HCT116 (cell line): ENCODE data around the gene TNIK. TPM values are rescaled to one million over a fixed set of nuclear protein-coding genes. Genes with fewer than 3 reads are reported as not detected.

Experiments used
- ATAC-seq: fragments of 200-7000 bp; cut with Tn5 transposase; 2 replicates; pipeline ENCODE4 v1.9.1; 2020; ENCODE audit warnings: mild to moderate bottlenecking, moderate library complexity
- BruUV-seq: library from RNA; stranded (reverse); fragments of 400-500 nt; replicated peaks from 2 replicates; lab custom pipeline; 2021; lab: Mats Ljungman, UMichigan
- CTCF ChIA-PET: fragments of 300-600 bp; sonication (Branson Sonifier 250); formaldehyde crosslinking; loops from one replicate; lab custom pipeline; 2021; ENCODE audit warnings: antibody characterized with exemption; lab: Charles Lee
- POLR2A ChIA-PET: fragments of 300-600, 350-600 bp; sonication (Branson Sonifier 250); formaldehyde crosslinking; loops from one replicate; lab custom pipeline; 2021; ENCODE audit warnings: antibody characterized with exemption; lab: Charles Lee
- RAD21 ChIA-PET, 2 experiments: fragments of 300-600 bp; sonication (Branson Sonifier 250); formaldehyde crosslinking; loops; one replicate each; lab custom pipeline; 2023; ENCODE audit warnings: low total read pairs in 2 of 2; ENCODE audit not compliant: uncharacterized antibody in 2 of 2, unreplicated experiment in 2 of 2, low non-redundant PET in 1 of 2; lab: Charles Lee
- DNase-seq: peaks from one replicate; pipeline ENCODE4 v3.0.0-alpha.2; 2010; ENCODE audit warnings: low read depth, low spot score
- H2AFZ ChIP-seq: fragments of 200-600 bp; shearing (Covaris generic), sonication (generic); 2 replicates; pipeline ENCODE4 v1.6.1; 2017; ENCODE audit warnings: low read depth, mixed run types, mixed read lengths, antibody characterized with exemption, low read length; ENCODE audit not compliant: poor library complexity, severe bottlenecking
- H3K27ac ChIP-seq: 2 replicates; pipeline ENCODE4 v1.5.1; 2012; ENCODE audit warnings: low read depth, low read length
- H3K27me3 ChIP-seq: fragments of 200-600 bp; sonication (generic); 2 replicates; pipeline ENCODE4 v1.6.1; 2016; ENCODE audit warnings: mixed run types, low read length, mixed read lengths; ENCODE audit not compliant: insufficient read depth
- H3K36me3 ChIP-seq, 2 experiments: fragments of 200-500 bp in 1 of 2; fragments of 200-600 bp in 1 of 2; sonication (Bioruptor generic) in 1 of 2; sonication (generic) in 1 of 2; 2 replicates each; pipeline versions ENCODE4 v1.5.1 to v1.6.1; 2014 to 2016; ENCODE audit warnings: low read length in 2 of 2, inconsistent platforms in 1 of 2, mixed read lengths in 1 of 2, mixed run types in 1 of 2; ENCODE audit not compliant: insufficient read depth in 2 of 2, control insufficient read depth in 1 of 2
- H3K4me1 ChIP-seq, 2 experiments: fragments of 200-600 bp in 1 of 2; sonication (generic) in 1 of 2; 2 replicates each; pipeline versions ENCODE4 v1.5.1 to v1.6.1; 2012 to 2017; ENCODE audit warnings: low read length in 2 of 2, inconsistent platforms in 1 of 2, mild to moderate bottlenecking in 1 of 2, mixed read lengths in 1 of 2, mixed run types in 1 of 2, moderate library complexity in 1 of 2; ENCODE audit not compliant: insufficient read depth in 2 of 2, control insufficient read depth in 1 of 2
- H3K4me2 ChIP-seq: fragments of 200-600 bp; sonication (generic); 2 replicates; pipeline ENCODE4 v1.6.1; 2017; ENCODE audit warnings: mixed run types, low read length, mixed read lengths
- H3K4me3 ChIP-seq, 2 experiments: fragments of 200-600 bp in 1 of 2; sonication (generic) in 1 of 2; replicated peaks in 1 of 2; 2 replicates each; pipeline ENCODE4 v1.5.1; 2011 to 2016; ENCODE audit warnings: low read length in 2 of 2, control low read depth in 1 of 2, low read depth in 1 of 2, mild to moderate bottlenecking in 1 of 2, mixed read lengths in 1 of 2, mixed run types in 1 of 2
- H3K79me2 ChIP-seq: fragments of 200-600 bp; sonication (generic); 2 replicates; pipeline ENCODE4 v1.6.1; 2017; ENCODE audit warnings: mild to moderate bottlenecking, mixed run types, low read length, moderate library complexity, mixed read lengths; ENCODE audit not compliant: insufficient read depth
- H3K9ac ChIP-seq: fragments of 200-600 bp; sonication (generic); 2 replicates; pipeline ENCODE4 v1.6.1; 2016; ENCODE audit warnings: low read length, mixed read lengths
- H3K9me2 ChIP-seq: fragments of 200-600 bp; sonication (generic), shearing (Covaris generic); 2 replicates; pipeline ENCODE4 v1.6.1; 2017; ENCODE audit warnings: mixed run types, mild to moderate bottlenecking, moderate library complexity; ENCODE audit not compliant: insufficient read depth
- H3K9me3 ChIP-seq, 2 experiments: fragments of 200-500 bp in 1 of 2; fragments of 200-600 bp in 1 of 2; sonication (Bioruptor generic) in 1 of 2; sonication (generic) in 1 of 2; 2 replicates each; pipeline ENCODE4 v1.6.1; 2014 to 2017; ENCODE audit warnings: low read length in 2 of 2, mixed read lengths in 2 of 2, inconsistent platforms in 1 of 2, low read depth in 1 of 2, mild to moderate bottlenecking in 1 of 2, mixed run types in 1 of 2, moderate library complexity in 1 of 2; ENCODE audit not compliant: control insufficient read depth in 1 of 2, insufficient read depth in 1 of 2
- H4K20me1 ChIP-seq: fragments of 200-600 bp; sonication (generic), shearing (Covaris generic); 2 replicates; pipeline ENCODE4 v1.6.1; 2017; ENCODE audit warnings: mixed run types, mild to moderate bottlenecking, moderate library complexity; ENCODE audit not compliant: insufficient read depth
- CBX3 ChIP-seq: IDR thresholded peaks from 2 replicates; pipeline ENCODE4 v1.6.1; 2012; ENCODE audit warnings: low read depth
- CEBPB ChIP-seq: IDR thresholded peaks from 2 replicates; pipeline ENCODE4 v1.6.1; 2012; ENCODE audit warnings: low read depth
- EGR1 ChIP-seq: IDR thresholded peaks from 2 replicates; pipeline ENCODE4 v1.6.1; 2012; ENCODE audit warnings: low read depth
- ELF1 ChIP-seq: IDR thresholded peaks from 2 replicates; pipeline ENCODE4 v1.6.1; 2012; ENCODE audit warnings: low read depth, borderline replicate concordance
- EZH2 ChIP-seq: fragments of 200-600 bp; sonication (generic); IDR thresholded peaks from 2 replicates; pipeline ENCODE4 v1.6.1; 2017; ENCODE audit warnings: antibody characterized with exemption, mixed run types
- FOSL1 ChIP-seq: IDR thresholded peaks from 2 replicates; pipeline ENCODE4 v1.6.1; 2012; ENCODE audit warnings: low read depth
- JUND ChIP-seq: IDR thresholded peaks from 2 replicates; pipeline ENCODE4 v1.6.1; 2012
- POLR2AphosphoS5 ChIP-seq: IDR thresholded peaks from 2 replicates; pipeline ENCODE4 v1.6.1; 2011; ENCODE audit warnings: mild to moderate bottlenecking, low read depth, low read length, moderate library complexity
- RAD21 ChIP-seq: IDR thresholded peaks from 2 replicates; pipeline ENCODE4 v1.6.1; 2012; ENCODE audit warnings: low read depth, mild to moderate bottlenecking
- SIN3A ChIP-seq: IDR thresholded peaks from 2 replicates; pipeline ENCODE4 v1.6.1; 2012; ENCODE audit warnings: low read depth
- SP1 ChIP-seq: IDR thresholded peaks from 2 replicates; pipeline ENCODE4 v1.6.1; 2012; ENCODE audit warnings: low read depth
- SRF ChIP-seq: IDR thresholded peaks from 2 replicates; pipeline ENCODE4 v1.6.1; 2012; ENCODE audit warnings: low read depth
- TCF7L2 ChIP-seq: IDR thresholded peaks from 2 replicates; pipeline ENCODE4 v1.7.0; 2011; ENCODE audit warnings: borderline replicate concordance, inconsistent platforms; ENCODE audit not compliant: insufficient read depth, insufficient read length; ENCODE audit errors: extremely low read depth
- YY1 ChIP-seq: IDR thresholded peaks from 2 replicates; pipeline ENCODE4 v1.6.1; 2011; ENCODE audit warnings: low read length, low read depth, moderate library complexity, mild to moderate bottlenecking; ENCODE audit not compliant: insufficient replicate concordance; ENCODE audit errors: extremely low read depth
- ZFX ChIP-seq: fragments of 450-650 bp; IDR thresholded peaks from 2 replicates; pipeline ENCODE4 v1.6.1; 2017
- ZNF274 ChIP-seq: fragments of 200-500 bp; sonication (Bioruptor generic); IDR thresholded peaks from 2 replicates; pipeline ENCODE4 v1.6.1; 2014; ENCODE audit warnings: mild to moderate bottlenecking, low read depth, low read length, inconsistent platforms
- intact Hi-C: fragments of 100-400 bp; cut with micrococcal nuclease; formaldehyde crosslinking; loops from 2 replicates; pipeline ENCODE4 v1.10.0; 2022
- total RNA-seq: library from RNA; stranded (reverse); gene quantifications from one replicate; pipeline ENCODE4 v1.2.1, GENCODE V29; 2021; ENCODE audit not compliant: unreplicated experiment
- TF ChIP-seq, protein P1 (sequence below): IDR thresholded peaks from 2 replicates; pipeline ENCODE4 v1.6.1; 2012
- TF ChIP-seq, protein P2 (sequence below), 3 experiments: fragments of 200-600 bp in 1 of 3; sonication (generic) in 1 of 3; IDR thresholded peaks in 2 of 3; conservative IDR thresholded peaks in 1 of 3; 2 replicates each; pipeline ENCODE4 v1.5.1; 2012 to 2017; ENCODE audit warnings: low read depth in 2 of 3, low read length in 2 of 3, antibody characterized with exemption in 1 of 3, borderline replicate concordance in 1 of 3, control low read depth in 1 of 3, mild to moderate bottlenecking in 1 of 3, mixed read lengths in 1 of 3, mixed run types in 1 of 3, moderate library complexity in 1 of 3; ENCODE audit not compliant: insufficient read depth in 1 of 3
- TF ChIP-seq, protein P3 (sequence below): IDR thresholded peaks from 2 replicates; pipeline ENCODE4 v1.6.1; 2012; ENCODE audit warnings: low read depth
- TF ChIP-seq, protein P4 (sequence below): IDR thresholded peaks from 2 replicates; pipeline ENCODE4 v1.6.1; 2011; ENCODE audit warnings: mild to moderate bottlenecking, low read length, moderate library complexity; ENCODE audit not compliant: insufficient replicate concordance; ENCODE audit errors: extremely low read depth

Gene TNIK
- total RNA-seq, 1 experiment from 2014 or later: 24.1 TPM

DNA sequence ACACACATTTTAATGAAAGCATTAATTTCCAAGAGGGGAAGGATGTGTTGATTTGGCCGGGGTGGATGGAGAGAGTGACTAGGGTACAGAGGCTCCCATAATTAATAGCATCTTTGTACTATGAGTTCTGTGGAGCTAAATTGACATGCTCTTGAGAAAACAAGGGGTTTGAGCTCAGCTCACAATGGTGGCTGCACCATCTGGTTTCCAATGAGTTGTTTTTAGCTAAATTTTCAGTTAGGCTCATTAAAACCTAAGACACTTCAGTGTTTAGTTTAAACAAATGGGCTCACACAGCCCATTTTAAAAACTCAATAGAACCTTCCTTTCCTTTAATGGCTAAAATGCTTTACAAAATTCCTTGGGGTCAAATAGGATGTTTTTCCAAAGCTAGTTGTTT, 199.7 kb downstream of the TNIK start:
- DNase-seq (no peak), ATAC-seq (no peak)
- peak overlapping the region; percentile 66; the same call in 1 of the 2 replicates for H3K4me2 ChIP-seq
- no peaks in the 10 kb centered on the region for H3K27me3 ChIP-seq
- intact Hi-C loops: no loop called here
- no peak overlapping the region for H2AFZ ChIP-seq
- H3K27ac ChIP-seq: peak overlapping the region; percentile 69; the same call in 1 of the 2 replicates
- ChIA-PET RAD21 (no interaction called here), CTCF (no interaction called here), POLR2A (interaction anchor here (0.6 to 1.8 kb wide), 2 partner anchors 10 to 11 kb away, joined by 3 to 5 read pairs; no protein-coding TSS in a partner anchor)
- no peaks in the 10 kb centered on the region for H3K9me3 ChIP-seq
- H3K4me3 ChIP-seq: no peak overlapping the region
- H3K4me1 ChIP-seq: peaks cover 79% of the 10 kb centered on the region in 2 experiments
- no peaks in the 10 kb centered on the region for H3K9me2 ChIP-seq
- H3K36me3 ChIP-seq: no peaks in the 10 kb centered on the region
- H3K79me2 ChIP-seq: no peaks in the 10 kb centered on the region
- no peaks in the 10 kb centered on the region for H4K20me1 ChIP-seq
- TF ChIP-seq, protein P1, sequence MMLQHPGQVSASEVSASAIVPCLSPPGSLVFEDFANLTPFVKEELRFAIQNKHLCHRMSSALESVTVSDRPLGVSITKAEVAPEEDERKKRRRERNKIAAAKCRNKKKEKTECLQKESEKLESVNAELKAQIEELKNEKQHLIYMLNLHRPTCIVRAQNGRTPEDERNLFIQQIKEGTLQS: no peak
- TF ChIP-seq SIN3A (no peak), POLR2AphosphoS5 (no peak), YY1 (no peak), CBX3 (no peak), RAD21 (no peak), ZNF274 (no peak), SRF (no peak), EGR1 (no peak), ELF1 (no peak), EZH2 (no peak), ZFX (no peak), CEBPB (no peak), JUND (no peak), FOSL1 (no peak), TCF7L2 (no peak), SP1 (no peak)
- TF ChIP-seq, protein P2, sequence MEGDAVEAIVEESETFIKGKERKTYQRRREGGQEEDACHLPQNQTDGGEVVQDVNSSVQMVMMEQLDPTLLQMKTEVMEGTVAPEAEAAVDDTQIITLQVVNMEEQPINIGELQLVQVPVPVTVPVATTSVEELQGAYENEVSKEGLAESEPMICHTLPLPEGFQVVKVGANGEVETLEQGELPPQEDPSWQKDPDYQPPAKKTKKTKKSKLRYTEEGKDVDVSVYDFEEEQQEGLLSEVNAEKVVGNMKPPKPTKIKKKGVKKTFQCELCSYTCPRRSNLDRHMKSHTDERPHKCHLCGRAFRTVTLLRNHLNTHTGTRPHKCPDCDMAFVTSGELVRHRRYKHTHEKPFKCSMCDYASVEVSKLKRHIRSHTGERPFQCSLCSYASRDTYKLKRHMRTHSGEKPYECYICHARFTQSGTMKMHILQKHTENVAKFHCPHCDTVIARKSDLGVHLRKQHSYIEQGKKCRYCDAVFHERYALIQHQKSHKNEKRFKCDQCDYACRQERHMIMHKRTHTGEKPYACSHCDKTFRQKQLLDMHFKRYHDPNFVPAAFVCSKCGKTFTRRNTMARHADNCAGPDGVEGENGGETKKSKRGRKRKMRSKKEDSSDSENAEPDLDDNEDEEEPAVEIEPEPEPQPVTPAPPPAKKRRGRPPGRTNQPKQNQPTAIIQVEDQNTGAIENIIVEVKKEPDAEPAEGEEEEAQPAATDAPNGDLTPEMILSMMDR (IDR thresholded peaks at IDR 0.05 in 2 of 3, conservative IDR thresholded peaks at IDR 0.05 in 1 of 3; ENCODE audit: borderline replicate concordance in 1 of 3, insufficient read depth in 1 of 3, low read depth in 2 of 3, low read length in 2 of 3): no peak
- TF ChIP-seq, protein P3, sequence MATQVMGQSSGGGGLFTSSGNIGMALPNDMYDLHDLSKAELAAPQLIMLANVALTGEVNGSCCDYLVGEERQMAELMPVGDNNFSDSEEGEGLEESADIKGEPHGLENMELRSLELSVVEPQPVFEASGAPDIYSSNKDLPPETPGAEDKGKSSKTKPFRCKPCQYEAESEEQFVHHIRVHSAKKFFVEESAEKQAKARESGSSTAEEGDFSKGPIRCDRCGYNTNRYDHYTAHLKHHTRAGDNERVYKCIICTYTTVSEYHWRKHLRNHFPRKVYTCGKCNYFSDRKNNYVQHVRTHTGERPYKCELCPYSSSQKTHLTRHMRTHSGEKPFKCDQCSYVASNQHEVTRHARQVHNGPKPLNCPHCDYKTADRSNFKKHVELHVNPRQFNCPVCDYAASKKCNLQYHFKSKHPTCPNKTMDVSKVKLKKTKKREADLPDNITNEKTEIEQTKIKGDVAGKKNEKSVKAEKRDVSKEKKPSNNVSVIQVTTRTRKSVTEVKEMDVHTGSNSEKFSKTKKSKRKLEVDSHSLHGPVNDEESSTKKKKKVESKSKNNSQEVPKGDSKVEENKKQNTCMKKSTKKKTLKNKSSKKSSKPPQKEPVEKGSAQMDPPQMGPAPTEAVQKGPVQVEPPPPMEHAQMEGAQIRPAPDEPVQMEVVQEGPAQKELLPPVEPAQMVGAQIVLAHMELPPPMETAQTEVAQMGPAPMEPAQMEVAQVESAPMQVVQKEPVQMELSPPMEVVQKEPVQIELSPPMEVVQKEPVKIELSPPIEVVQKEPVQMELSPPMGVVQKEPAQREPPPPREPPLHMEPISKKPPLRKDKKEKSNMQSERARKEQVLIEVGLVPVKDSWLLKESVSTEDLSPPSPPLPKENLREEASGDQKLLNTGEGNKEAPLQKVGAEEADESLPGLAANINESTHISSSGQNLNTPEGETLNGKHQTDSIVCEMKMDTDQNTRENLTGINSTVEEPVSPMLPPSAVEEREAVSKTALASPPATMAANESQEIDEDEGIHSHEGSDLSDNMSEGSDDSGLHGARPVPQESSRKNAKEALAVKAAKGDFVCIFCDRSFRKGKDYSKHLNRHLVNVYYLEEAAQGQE: no peak
- TF ChIP-seq, protein P4, sequence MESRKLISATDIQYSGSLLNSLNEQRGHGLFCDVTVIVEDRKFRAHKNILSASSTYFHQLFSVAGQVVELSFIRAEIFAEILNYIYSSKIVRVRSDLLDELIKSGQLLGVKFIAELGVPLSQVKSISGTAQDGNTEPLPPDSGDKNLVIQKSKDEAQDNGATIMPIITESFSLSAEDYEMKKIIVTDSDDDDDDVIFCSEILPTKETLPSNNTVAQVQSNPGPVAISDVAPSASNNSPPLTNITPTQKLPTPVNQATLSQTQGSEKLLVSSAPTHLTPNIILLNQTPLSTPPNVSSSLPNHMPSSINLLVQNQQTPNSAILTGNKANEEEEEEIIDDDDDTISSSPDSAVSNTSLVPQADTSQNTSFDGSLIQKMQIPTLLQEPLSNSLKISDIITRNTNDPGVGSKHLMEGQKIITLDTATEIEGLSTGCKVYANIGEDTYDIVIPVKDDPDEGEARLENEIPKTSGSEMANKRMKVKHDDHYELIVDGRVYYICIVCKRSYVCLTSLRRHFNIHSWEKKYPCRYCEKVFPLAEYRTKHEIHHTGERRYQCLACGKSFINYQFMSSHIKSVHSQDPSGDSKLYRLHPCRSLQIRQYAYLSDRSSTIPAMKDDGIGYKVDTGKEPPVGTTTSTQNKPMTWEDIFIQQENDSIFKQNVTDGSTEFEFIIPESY: no peak
- no TSS peak for BruUV-seq
- H3K9ac ChIP-seq: no peak overlapping the region
